ENCODE measurements around the gene ERG.

The ERG gene

DNA sequence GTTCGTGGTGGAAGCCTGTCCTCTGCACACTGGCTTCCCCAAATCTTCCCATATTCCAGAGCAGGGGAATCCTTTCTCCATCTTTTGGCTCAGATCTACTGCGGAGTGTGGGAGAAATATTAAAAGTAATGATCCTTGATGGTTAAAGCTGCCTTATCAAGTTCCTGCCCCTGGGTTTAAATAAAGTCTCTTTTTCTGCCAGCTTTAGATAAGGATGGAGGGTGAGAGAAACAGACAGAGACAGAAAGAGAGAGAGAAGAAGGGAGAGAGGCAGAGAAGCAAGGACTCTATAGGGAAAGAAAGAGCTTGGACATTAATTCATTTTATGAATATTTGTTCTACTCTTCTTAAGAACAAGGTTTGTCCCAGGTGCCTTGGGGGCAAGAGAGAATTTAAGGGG lies 143.5 kb downstream of the ERG start:
- FAIRE-seq = no peak

DNA sequence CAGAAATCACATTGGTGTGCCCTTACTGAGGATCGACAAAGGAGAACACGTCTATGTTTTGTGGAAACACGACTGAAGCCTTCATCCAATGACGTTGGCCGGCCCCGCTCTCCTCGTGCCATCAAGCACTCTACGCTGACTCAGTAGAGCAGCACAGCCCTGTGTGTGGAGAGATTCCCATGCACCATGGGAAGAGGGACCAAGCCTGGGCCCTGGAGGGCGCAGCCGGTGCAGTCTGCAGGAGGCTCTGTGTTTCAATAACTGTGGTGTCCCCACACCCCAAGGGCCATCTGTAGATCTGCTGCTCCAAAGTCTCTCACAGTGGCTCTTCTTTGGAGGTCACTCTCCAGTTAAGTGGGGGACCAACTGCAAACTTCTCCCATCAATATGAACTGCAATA lies 144.0 kb downstream of the ERG start:
- FAIRE-seq = no peak

DNA sequence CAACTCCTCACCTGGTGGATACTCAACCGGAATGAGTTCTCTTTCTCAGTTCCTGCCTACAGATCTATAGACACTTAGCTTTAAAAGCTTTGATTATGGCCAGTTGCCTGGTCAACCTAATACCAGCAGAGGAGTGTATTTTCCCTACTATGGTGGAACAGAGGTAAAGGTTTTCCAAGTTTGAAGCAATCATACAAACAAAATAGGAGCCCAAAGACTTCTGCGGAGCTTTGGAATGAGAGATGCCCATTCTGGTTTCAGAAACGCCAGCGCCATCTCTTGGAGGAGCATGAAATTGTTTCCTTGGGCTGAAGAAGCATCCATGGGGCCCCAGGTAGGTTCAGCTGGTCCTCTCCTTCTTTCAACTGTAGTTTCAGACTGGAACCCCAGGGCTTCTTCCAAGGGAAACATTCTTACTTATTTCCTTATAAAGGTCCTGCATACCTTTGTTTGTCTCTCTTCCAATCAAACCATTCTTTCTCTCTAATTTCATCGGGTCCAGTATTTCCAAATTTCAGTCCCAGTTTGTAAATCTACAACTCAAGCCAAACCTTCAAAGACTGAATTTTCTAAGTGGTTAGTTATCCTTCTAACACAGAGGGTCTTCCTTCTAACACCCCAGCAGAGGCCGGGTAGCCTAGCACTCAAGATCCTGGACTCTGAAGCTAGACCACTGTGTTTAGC lies 145.6 kb downstream of the ERG start:
- FAIRE-seq = no peak

DNA sequence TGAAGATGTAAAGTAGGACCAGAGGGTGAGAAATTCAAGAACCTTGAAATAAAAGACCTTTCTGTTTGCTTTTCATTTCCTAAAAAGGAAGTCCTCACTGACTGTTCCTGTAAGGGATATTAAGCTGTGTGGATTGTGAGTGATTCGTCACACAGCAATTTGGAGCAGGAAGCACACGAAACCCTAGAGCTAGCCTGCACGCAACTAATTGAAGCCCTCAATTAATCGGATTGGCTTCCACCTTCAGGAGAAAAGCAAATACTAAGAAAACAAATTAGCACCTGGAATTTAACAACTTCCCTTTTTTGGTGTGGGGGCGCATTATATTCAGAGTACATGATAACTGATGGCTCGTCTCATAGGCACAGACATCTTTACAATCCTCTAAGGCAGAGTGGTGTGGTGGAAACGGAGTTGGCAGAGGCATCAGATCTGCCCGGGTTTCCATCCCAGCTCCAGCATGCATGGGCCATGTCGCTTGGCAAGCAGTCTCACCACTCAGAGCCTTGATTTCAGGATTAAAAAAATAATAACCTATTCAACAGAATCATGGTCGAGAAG lies 146.2 kb downstream of the ERG start:
- FAIRE-seq = no peak

DNA sequence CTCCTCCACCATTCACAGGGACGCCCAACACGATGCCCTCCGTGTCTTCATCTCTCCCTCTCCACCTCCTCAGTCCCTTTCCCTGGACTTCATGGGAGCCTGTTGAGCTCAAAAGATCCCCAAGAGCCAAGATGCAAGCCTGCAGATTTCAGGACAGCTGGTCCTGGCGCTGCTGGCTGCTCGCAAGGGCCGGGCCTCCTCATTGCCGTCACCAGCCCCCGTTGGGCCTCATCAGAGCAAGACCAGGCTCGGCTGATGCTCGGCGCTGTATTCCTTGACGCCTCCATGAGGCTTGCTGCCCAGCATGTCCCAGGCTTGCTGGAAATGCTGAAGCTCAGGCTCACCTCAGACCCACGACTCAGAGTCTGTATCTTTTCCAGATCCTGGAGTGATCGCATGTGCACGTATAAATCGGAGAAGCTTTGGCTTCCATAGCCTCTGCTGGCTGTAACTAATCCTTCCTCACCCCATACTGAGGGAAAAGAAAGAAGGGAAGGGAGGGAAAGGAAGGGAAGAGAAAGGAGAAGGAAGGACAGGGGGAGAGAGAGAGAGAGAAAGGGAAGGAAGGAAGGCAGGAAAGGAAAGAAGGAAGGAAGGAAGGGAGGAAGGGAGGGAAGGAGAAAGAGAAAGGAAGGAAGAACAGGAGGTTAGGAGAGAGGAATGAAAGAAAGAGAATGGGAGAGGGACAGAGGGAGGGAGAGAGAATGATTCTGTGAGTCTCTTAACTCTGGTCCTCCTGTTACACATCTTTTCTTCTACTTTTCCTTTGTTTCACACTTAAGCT lies 146.9 kb downstream of the ERG start:
- no peak for FAIRE-seq

DNA sequence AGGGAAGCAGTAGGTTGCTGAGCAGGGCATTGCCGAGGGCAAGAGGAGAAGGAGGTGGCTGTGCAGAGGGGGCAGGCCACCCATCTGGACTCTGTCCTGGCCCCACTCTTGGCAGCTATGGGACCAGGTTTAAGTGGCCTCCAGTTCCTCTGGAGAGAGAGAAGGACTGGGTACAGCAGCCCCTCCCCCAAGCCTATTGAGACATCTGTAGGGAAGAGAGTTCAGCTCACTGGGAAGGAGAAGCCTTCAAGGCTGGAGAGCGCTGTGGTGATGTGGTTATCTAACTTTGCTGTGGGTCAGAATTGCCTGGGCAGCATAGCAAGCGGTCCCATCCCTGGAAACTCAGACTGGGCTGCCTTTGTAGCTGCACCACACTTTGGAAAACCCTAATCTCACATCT lies 147.6 kb downstream of the ERG start:
- FAIRE-seq = no peak

DNA sequence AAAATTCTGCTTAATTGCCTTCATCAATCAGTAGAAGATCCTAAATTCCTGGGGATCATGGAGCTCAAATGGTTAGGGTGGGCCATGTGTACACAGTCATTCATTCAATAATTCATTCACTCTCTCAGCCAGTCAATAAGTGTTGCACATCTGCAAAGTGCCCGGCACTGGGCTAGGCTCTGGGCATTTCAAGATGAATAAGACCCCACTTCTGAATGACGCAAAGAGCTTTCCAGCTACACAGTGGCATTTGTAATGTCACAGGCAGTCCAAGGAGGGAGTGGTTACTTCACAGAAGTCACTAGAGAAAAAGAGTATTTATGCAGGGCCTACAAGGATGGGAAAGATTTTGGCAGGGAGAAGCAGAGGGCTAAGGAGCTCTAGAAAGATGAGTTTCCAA lies 148.3 kb downstream of the ERG start:
- FAIRE-seq = no peak

DNA sequence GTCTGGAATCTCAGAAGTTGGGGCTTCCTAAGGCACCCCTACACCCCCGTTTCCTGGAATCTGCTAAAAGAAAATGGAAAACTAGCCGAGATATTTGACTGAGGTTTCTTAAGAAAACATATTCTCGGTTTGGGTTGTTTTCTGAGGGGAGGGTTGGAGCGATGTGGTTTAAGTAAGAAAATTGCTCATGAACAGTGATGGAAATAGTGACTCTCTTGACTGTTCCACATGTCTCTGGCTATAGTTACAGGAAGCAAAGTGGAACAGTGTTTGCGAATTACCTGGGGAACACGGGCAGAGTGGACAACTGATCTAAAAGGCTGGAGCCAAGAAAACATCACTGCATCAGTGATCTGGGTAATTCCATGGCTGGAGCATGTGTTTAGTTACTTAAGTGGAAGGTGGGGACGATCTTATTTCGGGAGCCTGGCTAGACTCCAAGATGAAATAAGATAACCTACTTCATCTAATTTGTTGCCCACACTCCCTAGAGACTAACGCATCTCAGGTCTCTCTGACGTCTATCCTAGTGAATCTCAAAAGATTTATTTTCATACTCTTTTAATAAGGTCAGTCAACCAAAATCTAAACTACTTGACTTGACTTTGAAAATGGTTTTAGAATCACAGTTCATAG lies 149.0 kb downstream of the ERG start:
- no peak for FAIRE-seq

DNA sequence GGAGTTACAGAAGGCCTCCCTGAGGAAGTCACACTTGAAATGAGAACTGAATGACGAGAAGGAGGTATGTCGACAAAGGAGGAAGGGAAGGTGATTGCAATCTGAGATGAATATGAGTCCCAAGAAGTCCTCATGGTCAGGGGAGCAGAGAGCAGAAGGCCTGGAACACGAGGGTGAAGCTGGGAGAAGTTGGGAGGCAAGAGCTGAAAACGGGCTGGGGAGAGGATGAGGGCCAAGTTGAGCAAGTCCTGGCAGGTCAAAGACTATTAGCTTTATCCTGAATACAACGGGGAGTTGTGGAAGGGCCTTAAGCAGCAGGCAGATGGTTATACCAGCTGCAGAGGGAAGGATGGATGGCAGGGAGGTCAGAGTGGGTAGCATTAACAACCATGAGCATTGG lies 152.0 kb downstream of the ERG start:
- FAIRE-seq = no peak

DNA sequence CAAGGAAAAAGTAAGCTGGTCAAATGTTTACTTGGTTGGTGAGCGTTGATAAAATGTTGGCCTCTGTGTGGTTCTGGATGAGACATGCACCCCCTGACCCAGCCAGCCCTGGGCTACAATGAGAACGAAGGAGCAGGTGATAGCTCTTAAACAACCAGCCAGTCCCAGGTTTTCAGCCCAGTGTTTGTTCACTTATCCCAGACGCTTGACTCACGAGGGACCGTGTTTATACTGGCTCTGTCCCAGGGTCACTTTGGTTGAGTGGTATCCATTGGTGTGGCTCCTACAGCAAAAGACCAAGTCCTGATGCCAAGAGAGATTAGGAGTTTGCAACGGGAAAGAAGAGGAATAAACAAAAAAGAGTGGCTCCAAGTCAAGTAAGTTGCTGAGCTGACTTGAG lies 154.6 kb downstream of the ERG start:
- FAIRE-seq = no peak

DNA sequence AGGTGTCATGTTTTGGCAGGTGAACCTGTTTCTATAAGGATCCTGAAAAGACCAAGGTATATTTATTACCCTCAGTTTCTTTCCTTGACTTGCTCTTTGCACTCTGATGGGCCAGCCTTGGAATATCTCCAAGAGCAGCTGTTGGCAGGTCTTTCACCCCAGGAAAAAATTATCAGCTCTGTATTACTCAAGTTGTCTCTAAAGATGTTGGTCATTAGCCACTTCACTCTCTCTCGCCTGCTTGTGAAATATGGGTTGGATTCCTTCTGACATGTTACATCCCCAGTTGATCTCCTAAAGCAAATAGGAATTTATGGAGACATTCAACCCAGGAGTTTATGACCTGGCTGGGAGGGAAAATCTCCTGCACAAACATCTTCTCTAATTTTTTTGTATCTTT lies 155.5 kb downstream of the ERG start:
- FAIRE-seq = no peak

DNA sequence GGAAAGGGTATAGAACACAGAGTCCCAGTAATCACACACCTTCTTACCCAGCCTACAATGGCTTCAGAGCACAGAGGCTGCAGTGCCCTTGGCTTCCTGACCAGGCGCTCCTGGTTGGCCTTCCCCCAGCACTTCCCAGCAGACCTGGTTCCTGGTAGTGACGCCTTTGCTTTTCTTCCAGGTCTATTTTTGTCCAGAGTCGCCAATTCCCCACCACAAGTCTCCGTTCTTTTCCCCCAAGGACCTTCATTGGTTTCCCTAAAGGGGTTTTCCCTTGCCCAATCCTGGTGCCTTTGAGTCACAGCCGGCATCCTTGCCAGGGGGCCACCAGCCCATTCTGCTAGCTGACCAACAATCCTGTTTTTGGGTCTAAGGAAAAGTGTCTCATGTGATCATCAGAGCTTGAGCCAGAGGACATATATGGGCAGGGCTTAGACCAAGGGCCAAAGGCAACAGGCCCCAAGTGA lies 156.7 kb downstream of the ERG start:
- FAIRE-seq = no peak

DNA sequence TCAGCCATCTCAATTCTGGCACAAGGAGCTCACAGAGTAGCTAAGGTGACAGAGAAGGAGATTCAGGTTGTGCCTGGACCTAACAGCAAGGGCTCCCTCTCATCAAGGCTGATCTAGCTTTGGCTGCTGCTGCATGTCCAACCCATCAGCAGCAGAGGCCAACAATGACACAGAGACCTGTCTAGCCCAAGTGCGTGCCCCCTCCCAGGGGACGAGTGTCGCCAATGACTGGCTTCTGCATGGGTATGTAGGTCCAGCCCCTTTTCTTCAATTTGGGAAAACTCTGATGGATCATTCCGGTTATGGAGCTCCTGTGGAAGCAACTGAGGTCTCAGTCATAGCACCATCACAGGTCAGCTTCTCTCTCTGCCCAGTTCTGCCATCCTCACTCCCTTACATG lies 158.1 kb downstream of the ERG start:
- no peak for FAIRE-seq

DNA sequence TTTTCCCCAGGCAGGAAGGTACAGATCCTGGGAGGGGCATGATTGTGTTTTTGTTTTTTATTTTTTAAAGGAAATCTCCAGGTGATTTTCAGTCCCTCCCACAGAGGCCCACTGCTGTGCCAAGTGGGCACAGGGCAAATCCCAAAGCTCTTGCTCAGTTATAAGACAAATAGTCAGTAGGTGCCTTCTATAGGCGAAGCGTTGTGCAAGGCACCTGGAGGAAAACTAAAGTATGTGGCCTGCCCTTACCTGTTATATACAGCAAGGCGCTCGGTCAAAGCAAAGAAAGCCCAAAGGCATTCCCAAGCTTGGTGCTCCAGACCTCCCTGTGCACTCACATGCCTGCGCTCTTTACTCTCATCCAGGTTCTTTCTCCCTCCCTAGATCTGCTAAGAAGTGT lies 160.5 kb downstream of the ERG start:
- no peak for FAIRE-seq

DNA sequence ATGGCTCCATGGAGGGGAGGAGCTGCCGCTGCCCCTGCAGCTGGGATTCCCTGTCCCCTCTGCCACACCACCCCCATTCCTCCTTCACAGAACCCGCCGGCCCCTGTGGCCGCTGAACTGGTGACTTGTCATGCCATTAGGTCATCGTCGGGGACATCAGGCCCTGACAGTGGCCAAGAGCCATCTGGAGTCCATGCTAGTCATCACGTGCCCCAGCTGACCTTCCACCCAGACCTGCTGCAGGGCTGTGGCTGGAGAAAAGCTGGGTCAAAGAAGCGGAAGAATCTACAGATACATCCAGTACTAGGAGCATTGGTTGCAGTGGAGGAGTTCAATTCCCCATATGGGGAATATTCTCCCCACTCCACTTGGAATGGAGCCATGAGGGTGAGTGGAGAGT lies 163.4 kb downstream of the ERG start:
- no peak for FAIRE-seq

DNA sequence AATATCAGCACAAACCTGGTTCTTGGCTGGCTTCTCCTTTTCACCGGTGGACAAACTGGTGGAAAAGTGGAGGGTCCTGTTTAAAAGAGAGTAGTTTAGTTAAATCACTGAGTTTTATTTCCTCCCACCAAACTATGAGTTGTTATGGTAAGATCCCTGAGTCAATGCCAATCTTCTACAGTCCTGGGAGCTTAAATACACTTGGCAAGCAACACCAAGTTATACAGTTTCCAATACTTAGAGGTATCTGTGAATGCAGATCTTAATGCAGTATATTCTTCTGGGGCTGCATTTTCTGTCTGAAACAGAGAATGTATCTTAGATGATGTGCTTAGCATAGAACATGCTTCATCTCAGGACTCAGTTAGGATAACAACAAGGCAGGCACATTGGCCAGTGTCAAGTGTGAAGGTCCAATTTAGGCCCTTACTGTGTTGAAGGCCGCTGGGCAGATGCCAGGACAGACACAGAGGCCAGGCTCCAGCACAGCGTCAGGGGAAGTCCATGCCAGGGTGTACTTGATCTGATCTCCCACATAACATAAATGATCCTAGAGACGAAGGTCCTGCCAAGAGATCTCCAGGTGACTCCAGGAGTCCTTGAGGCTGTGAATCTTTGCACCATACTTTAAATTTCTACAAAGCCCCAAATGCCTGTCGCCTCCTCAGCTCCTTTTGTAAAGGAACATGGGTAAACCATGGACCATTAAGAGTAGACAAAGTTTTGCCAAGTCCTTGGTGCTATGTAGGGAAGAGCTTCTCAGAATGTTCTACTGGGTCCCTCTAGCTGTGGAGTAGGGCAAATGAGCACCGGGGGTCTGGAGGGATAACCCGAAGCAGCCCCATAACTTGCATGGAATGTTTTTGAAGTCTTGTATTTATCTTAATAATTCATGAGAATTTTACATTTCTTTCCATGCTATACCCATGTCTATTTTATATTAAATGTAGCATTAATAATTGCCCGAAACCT lies 164.7 kb downstream of the ERG start:
- FAIRE-seq = no peak

DNA sequence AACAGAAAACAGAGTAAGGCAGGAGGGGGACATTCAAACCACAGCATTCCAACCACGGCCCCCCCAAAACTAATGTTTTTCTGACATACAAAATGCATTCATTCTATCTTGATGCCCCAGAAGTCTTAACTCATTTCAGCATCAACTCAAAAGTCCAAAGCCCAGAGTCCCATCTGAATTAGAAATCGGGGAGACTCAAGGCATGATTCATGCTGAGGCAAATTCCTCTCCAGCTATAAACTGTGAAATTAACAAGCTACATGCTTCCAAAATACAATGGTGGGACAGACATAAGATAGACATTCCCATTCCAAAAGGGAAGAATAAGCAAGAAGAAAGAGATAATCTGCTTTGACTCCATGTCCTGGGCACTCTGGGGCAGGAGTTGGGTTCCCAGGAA lies 167.6 kb downstream of the ERG start:
- FAIRE-seq = no peak
